Kidney (tissue), 14 donors: ENCODE measurements around the gene ZNF385C. TPM values are rescaled to one million over a fixed set of nuclear protein-coding genes. Genes with fewer than 3 reads are reported as not detected.
A peak's percentile ranks its signal among the peaks of the same experiment; 100 is the strongest.

Source experiments
- DNase-seq, 5 donors: peaks; one replicate each; pipeline ENCODE4 v3.0.0-alpha.2; 2013 to 2020
- FAIRE-seq: peaks from 2 replicates; lab custom pipeline; 2012; peaks lifted over from hg19 to GRCh38; lab: Jason Lieb, UNC
- H3K27ac ChIP-seq, 2 donors: one replicate each; pipeline ENCODE4 v1.7.0; 2013; ENCODE audit warnings: low read depth in 2 of 2, low read length in 2 of 2, inconsistent platforms in 1 of 2
- H3K27me3 ChIP-seq: one replicate; pipeline ENCODE4 v1.7.1; 2013; ENCODE audit warnings: low read length, inconsistent platforms; ENCODE audit not compliant: control insufficient read depth, insufficient read depth
- H3K36me3 ChIP-seq, 3 donors: one replicate each; pipeline versions ENCODE4 v1.7.0 to v1.7.1; 2013; ENCODE audit warnings: low read length in 3 of 3, control low read depth in 1 of 3, inconsistent platforms in 1 of 3; ENCODE audit not compliant: insufficient read depth in 3 of 3, control insufficient read depth in 2 of 3
- H3K4me1 ChIP-seq, 3 donors: one replicate each; pipeline versions ENCODE4 v1.7.0 to v1.7.1; 2013; ENCODE audit warnings: low read length in 3 of 3, inconsistent platforms in 1 of 3, low read depth in 1 of 3; ENCODE audit not compliant: control insufficient read depth in 2 of 3, insufficient read depth in 2 of 3
- H3K4me3 ChIP-seq, 3 donors: one replicate each; pipeline versions ENCODE4 v1.7.0 to v1.8.1; 2013; ENCODE audit warnings: low read length in 3 of 3, control low read depth in 1 of 3, inconsistent platforms in 1 of 3
- H3K9ac ChIP-seq, 3 donors: one replicate each; pipeline versions ENCODE4 v1.7.0 to v1.7.1; 2013; ENCODE audit warnings: low read length in 3 of 3, control low read depth in 1 of 3, inconsistent platforms in 1 of 3
- H3K9me3 ChIP-seq, 3 donors: one replicate each; pipeline versions ENCODE4 v1.7.0 to v1.7.1; 2013; ENCODE audit warnings: low read length in 3 of 3, control low read depth in 1 of 3, inconsistent platforms in 1 of 3; ENCODE audit not compliant: control insufficient read depth in 2 of 3, insufficient read depth in 1 of 3
- intact Hi-C: fragments of 100-400 bp; cut with DNase I; formaldehyde crosslinking; loops from one replicate; pipeline ENCODE4 v1.11.1; 2022
- polyA plus RNA-seq: library from polyadenylated mRNA; stranded (reverse); fragments of 350-450 nt; fragmentation: Illumina TruSeq; extraction: RNeasy Lipid Tissue Mini Kit (QIAGEN cat#74804); gene quantifications from one replicate; pipeline ENCODE4 v1.2.3, GENCODE V29; 2014; ENCODE audit warnings: low read depth, low replicate concordance; ENCODE audit not compliant: insufficient read depth
- total RNA-seq: library from RNA; stranded (reverse); fragmentation: NEBNext Ultra II Directional; extraction: Animal tissue kit (Norgen Biotek cat#: 25700); gene quantifications from one replicate; pipeline ENCODE4 v1.2.1, GENCODE V29; 2021
- TF ChIP-seq, protein P1 (sequence below): IDR thresholded peaks from 3 replicates; pipeline ENCODE4 v1.5.1; 2012; ENCODE audit warnings: mild to moderate bottlenecking, moderate library complexity, borderline replicate concordance; ENCODE audit not compliant: insufficient read depth; ENCODE audit errors: extremely low read depth
- donor health status: control.
- donor health status: control.
- donor health status: control.
- donor health status: control.
- donor health status: control.
- donor health status: DM: yes; HTN: yes; CAD: no.
- donor health status: Normal renal cell carcinoma (clear cell type).

ZNF385C gene
- total and polyA plus RNA-seq, 2 donors from 2014 or later, result 1.1 to 1.2 TPM

DNA sequence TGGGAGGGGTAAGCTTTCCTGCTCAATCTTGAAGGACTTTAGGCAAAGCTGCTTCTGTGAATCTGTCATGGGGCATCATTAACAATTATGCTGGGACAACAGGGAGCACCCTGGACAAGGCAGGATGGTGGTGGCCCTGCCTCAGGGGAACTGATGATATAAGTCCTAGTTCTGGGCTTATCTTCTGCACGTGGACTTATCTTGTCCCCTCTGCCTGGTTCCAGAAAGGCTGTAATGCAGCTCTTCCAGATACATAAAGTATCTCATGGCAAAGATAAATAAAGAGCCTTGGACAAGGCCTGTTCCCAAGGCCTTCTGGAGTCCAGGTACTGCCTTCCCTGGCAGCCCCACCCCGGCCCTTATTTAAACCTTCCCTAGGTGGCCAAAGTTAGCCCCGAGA lies 6.0 kb upstream of the ZNF385C start:
- no peak overlapping the region for H3K4me3 ChIP-seq
- DNase-seq, result no peak
- H3K27me3 ChIP-seq, result no peaks in the 10 kb centered on the region
- H3K9ac ChIP-seq, result no peak overlapping the region
- FAIRE-seq, result no peak
- TF ChIP-seq, protein P1, sequence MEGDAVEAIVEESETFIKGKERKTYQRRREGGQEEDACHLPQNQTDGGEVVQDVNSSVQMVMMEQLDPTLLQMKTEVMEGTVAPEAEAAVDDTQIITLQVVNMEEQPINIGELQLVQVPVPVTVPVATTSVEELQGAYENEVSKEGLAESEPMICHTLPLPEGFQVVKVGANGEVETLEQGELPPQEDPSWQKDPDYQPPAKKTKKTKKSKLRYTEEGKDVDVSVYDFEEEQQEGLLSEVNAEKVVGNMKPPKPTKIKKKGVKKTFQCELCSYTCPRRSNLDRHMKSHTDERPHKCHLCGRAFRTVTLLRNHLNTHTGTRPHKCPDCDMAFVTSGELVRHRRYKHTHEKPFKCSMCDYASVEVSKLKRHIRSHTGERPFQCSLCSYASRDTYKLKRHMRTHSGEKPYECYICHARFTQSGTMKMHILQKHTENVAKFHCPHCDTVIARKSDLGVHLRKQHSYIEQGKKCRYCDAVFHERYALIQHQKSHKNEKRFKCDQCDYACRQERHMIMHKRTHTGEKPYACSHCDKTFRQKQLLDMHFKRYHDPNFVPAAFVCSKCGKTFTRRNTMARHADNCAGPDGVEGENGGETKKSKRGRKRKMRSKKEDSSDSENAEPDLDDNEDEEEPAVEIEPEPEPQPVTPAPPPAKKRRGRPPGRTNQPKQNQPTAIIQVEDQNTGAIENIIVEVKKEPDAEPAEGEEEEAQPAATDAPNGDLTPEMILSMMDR, result no peak
- no peak overlapping the region for H3K27ac ChIP-seq
- intact Hi-C loops, result no loop called here
- H3K36me3 ChIP-seq, result peaks cover 0 to 19% (median 3%) of the 10 kb centered on the region in 3 donors
- H3K4me1 ChIP-seq, result no peaks in the 10 kb centered on the region
- no peaks in the 10 kb centered on the region for H3K9me3 ChIP-seq

DNA sequence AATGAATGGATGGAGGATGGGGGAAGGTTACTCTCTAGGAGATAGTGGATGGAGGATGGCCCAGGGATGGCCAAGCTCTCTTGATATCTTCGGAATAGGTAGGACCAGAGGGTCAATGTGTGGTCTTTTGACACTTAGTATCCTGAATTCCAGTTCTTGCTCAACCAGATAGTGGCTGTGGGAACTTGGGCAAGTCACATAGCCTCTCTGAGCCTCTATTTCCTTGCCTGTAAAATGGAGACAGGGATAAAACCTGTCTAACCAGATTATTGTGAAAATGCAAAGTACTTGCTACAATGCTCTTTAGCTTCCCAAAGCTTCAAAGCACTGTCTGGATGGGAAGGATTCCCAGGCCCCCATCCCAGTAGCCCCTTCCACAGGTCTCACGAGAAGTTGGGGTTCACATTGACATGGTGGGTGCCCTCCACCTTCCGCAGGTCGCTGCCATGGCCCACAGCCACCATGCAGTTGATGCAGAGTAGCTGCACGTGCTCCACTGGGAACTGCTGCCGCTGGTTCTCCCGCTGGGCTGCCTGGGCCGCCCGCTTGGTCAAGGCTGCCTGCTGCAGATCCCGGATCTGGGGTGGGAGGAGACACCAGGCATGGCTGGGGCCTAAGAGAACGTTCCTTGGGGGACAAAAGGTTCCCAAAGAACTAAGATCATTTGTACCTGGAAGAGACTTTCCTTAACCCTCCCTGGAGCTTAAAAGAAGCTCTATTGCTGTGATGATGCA lies 5.1 kb upstream of the ZNF385C start:
- no peak overlapping the region for H3K4me3 ChIP-seq
- H3K9ac ChIP-seq, result no peak overlapping the region
- DNase-seq (no peak), FAIRE-seq (no peak)
- TF ChIP-seq, protein P1, result no peak
- no peaks in the 10 kb centered on the region for H3K9me3 ChIP-seq
- H3K27ac ChIP-seq, result no peak overlapping the region
- H3K27me3 ChIP-seq, result no peaks in the 10 kb centered on the region
- peaks cover 0 to 13% (median 3%) of the 10 kb centered on the region in 3 donors for H3K36me3 ChIP-seq
- intact Hi-C loops, result no loop called here
- no peaks in the 10 kb centered on the region for H3K4me1 ChIP-seq

DNA sequence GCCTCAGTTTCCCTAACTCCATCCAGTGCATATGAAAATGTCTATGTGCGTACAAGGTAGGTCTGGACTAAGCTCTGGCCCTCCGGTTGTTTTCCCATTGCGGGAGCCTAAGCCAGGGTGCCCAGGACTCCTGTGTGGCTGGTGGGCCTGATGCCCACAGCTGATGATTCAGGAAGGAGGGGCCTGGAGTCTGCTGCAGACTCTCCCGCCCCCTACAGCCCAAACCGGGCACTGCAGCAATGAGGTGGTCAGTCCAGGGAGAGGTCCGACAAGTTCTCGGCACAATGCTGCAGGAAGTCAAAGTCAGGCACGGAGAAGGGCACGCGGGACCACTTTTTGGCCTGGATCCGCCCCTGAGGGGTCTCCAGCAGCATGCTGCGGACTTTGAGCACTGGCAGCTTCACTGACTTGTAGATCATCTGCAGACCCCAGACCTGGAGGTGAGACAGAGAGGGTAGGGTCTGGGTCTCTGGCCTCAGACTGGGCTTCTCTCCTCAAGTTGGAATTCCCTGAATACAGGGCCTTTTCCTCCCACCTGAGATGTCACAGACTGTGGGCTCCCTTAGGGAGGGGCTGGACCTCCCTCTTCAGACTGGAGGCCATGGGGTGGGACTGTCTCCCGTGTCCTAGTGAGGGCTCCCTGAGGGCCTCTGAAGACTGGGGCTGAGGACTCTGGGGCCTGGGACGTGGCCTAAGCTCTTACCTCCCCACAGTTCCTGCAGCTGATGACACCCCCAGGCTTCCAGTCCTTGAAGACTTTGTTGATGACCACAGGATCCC lies 3.4 kb upstream of the ZNF385C start:
- no peak overlapping the region for H3K27ac ChIP-seq
- peaks cover 0 to 8% (median 3%) of the 10 kb centered on the region in 3 donors for H3K36me3 ChIP-seq
- TF ChIP-seq, protein P1, result peak; percentile 84
- H3K9me3 ChIP-seq, result no peaks in the 10 kb centered on the region
- DNase-seq (peak in 4 of 5 donors; percentile 66 to 86 (median 78)), FAIRE-seq (no peak)
- H3K9ac ChIP-seq, result no peak overlapping the region
- intact Hi-C loops, result no loop called here
- peaks cover 0 to 5% (median 0%) of the 10 kb centered on the region in 3 donors for H3K4me1 ChIP-seq
- H3K4me3 ChIP-seq, result no peak overlapping the region
- peaks cover 11% of the 10 kb centered on the region for H3K27me3 ChIP-seq
